Astrocyte of the spinal cord (primary cell): Measurements from ENCODE around the gene SYPL2.

Experiments used
- DNase-seq: peaks from one replicate; pipeline ENCODE4 v3.0.0; 2011; ENCODE audit warnings: low read depth, low spot score
- H3K4me3 ChIP-seq: 2 replicates; pipeline ENCODE4 v1.5.1; 2011; ENCODE audit warnings: low read depth, mild to moderate bottlenecking, low read length, moderate library complexity
- CTCF ChIP-seq: IDR thresholded peaks from 2 replicates; pipeline ENCODE4 v1.5.1; 2012; ENCODE audit warnings: low read depth, mild to moderate bottlenecking, low read length, inconsistent platforms
- in situ Hi-C: cut with HindIII; loops from 2 replicates; pipeline ENCODE4 v1.10.0; 2017; ENCODE audit warnings: low sequenced_read_pairs

The SYPL2 gene

DNA sequence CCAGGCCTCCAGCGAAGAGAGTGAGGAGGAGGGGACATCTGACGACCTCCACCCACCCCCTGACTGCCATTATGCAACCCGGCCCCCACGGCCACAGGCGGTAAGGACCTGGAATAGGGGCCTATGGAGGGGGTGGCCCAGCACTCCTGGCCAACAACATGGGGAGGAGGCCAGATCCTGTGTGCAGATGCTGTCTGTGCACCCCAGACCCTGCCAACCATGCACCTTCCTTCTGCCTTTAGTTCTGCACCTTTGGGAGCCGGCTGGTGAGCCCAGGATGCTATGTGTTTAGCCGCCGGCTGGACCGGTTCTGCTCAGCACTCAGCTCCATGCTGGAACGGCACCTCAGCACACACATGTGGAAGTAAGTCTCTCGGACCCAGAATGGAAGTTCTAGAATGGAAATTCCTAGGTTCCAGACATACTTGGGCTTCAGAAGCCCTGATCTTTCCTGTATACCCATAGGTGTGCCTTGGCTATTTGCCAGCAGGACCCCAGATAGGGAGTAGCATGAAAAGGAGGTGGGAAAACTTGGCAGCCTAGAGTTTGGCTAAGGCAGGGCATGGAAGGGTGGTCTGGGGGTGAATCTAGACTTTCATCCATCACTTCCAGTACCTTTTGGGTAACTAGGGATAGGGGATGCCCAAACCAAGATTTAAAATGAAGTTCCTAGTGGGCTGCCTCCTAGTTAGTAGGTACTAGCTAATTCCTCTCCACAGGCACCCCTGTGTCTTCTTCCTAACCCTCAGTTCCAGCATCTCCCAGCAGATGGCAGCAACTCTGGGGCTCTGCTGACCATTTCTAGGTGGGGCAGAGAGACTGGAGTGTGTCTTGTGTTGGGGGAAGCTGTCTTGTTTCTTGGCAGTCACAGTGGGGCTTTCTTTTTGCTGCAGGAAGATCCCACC lies 23.9 kb downstream of the SYPL2 start:
- peak; percentile 96 for TF ChIP-seq CTCF
- H3K4me3 ChIP-seq: no peak overlapping the region
- in situ Hi-C loops: no loop called here
- DNase-seq: peak; percentile 58

GRCh38 chr1:109490934-109491302 lies 24.6 kb downstream of the SYPL2 start:
- no peak for TF ChIP-seq CTCF
- no peak for DNase-seq
- no peak overlapping the region for H3K4me3 ChIP-seq
- in situ Hi-C loops: no loop called here

DNA sequence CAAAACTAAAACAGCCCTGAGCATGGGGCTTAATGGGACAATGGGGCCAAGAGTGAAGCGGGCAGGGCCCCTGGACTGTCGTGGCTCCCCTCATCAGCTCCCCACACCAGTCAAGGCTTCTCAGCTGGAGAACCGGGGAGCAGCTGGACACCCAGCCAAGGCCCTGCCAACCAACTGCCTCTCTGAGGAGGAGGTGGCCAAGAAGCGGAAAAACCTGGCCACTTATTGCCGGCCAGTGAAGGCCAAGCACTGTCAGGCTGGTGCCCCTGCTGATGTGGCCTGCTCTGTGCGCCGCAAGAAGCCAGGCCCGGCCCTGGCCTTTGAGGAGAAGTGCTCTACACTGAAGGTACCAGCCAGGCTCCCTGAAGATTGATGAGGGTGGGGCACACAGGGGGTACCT lies 25.0 kb downstream of the SYPL2 start:
- in situ Hi-C loops: no loop called here
- no peak for DNase-seq
- no peak overlapping the region for H3K4me3 ChIP-seq
- no peak for TF ChIP-seq CTCF

- no peak for TF ChIP-seq CTCF
- H3K4me3 ChIP-seq: no peak overlapping the region
- in situ Hi-C loops: no loop called here
- DNase-seq: no peak
These were observed 26.4 kb downstream of the SYPL2 start for GRCh38 chr1:109492779-109493178.

- no peak overlapping the region for H3K4me3 ChIP-seq
- DNase-seq: no peak
- in situ Hi-C loops: no loop called here
- no peak for TF ChIP-seq CTCF
These were observed 26.9 kb downstream of the SYPL2 start for GRCh38 chr1:109493227-109493626.

GRCh38 chr1:109493805-109494539 lies 27.6 kb downstream of the SYPL2 start, which contains the start of gene CYB561D1:
Gene CYB561D1, plus strand, starts transcription at chr1:109494094. Its CDS starts 46 bp downstream, at chr1:109494140.
- in situ Hi-C loops: no loop called here
- peak; percentile 88 for TF ChIP-seq CTCF
- H3K4me3 ChIP-seq: peak within 1 kb of the TSS; percentile 83
- peak; percentile 84 for DNase-seq
